ENCODE measurements around the gene UGT1A5. TPM values are rescaled to one million over a fixed set of nuclear protein-coding genes. Genes with fewer than 3 reads are reported as not detected.
A peak's percentile ranks its signal among the peaks of the same experiment; 100 is the strongest.

The UGT1A5 gene
- total and polyA plus RNA-seq, 2 of the 8 experiments (the other 6 are each of a cell fraction or from before 2014, with no cell fraction given), result not detected

DNA sequence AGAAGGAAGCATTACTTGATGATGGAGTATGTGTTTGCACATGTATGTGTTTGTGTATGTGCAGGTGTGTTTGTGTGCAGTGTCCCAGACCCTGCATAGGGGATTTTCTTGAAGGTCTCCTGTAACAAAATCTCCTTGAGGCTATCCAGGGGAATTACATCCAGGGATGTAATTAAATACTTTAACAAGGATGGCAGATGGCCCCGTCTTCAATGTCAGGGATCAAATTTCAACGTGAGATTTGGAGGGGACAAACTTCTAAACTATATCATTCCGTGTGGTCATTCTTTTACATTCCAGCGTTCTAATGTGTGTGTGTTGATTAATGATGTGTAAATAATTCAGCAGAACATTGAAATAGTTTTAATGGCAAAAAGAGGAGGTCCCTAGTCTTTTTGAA, 37.7 kb upstream of the UGT1A5 start:
- H3K27ac ChIP-seq (ENCODE audit: low read depth, low read length), result no peak overlapping the region
- H2BK5ac ChIP-seq (ENCODE audit: low read depth, low read length), result no peak overlapping the region
- no peak overlapping the region for H3K4ac ChIP-seq (replicated peaks; ENCODE audit: insufficient read length, low read depth, low read length)
- POLR2A ChIA-PET (ENCODE audit: partially characterized antibody), result no interaction called here
- H2AFZ ChIP-seq (ENCODE audit: low read length), result no peak overlapping the region
- H4K20me1 ChIP-seq (replicated peaks in 1 of 2; ENCODE audit: control insufficient read depth in 1 of 2, insufficient read depth in 2 of 2, low read length in 2 of 2), result no peaks in the 10 kb centered on the region
- H3K79me2 ChIP-seq (ENCODE audit: control insufficient read depth in 1 of 2, insufficient read depth in 2 of 2, low read length in 2 of 2), result no peaks in the 10 kb centered on the region
- H3K14ac ChIP-seq (ENCODE audit: insufficient read length), result no peak overlapping the region
- no peaks in the 10 kb centered on the region for H3K23me2 ChIP-seq (ENCODE audit: low read depth, low read length)
- H4K5ac ChIP-seq (ENCODE audit: insufficient read length, low read depth, low read length), result no peak overlapping the region
- no peak overlapping the region for H3K56ac ChIP-seq (replicated peaks; ENCODE audit: insufficient read length, low read depth, low read length)
- DNase-seq (ENCODE audit: low read depth in 1 of 2, low spot score in 2 of 2) (no peak), FAIRE-seq (no peak)
- CTCF ChIA-PET (ENCODE audit: partially characterized antibody), result no interaction called here
- H2BK120ac ChIP-seq (replicated peaks; ENCODE audit: low read depth, low read length), result no peak overlapping the region
- H3K9me3 ChIP-seq (ENCODE audit: insufficient read depth in 2 of 2, low read depth in 1 of 2, low read length in 1 of 2), result no peaks in the 10 kb centered on the region
- 60% methylated on average over 4 of the region's 4 CpGs; no CpG with 5 or more reads in 1 of the 2 experiments for WGBS, 2 experiments (ENCODE audit: extremely low coverage in 1 of 2, insufficient coverage in 1 of 2, insufficient read length in 1 of 2, insufficient replicate concordance in 2 of 2, low coverage in 1 of 2, low lambda C conversion rate in 2 of 2, missing lambda C conversion rate in 1 of 2)
- H3K4me2 ChIP-seq (ENCODE audit: insufficient read depth in 1 of 2, low read depth in 2 of 2, low read length in 2 of 2), result no peak overlapping the region
- H2AK5ac ChIP-seq (ENCODE audit: low read depth, low read length), result no peak overlapping the region
- H3K18ac ChIP-seq (ENCODE audit: extremely low read depth, low read length), result no peak overlapping the region
- no peak overlapping the region for H4K91ac ChIP-seq (replicated peaks; ENCODE audit: insufficient read length, low read length)
- no peak overlapping the region for H3K9ac ChIP-seq (replicated peaks in 1 of 4; ENCODE audit: extremely low read depth in 1 of 4, low read depth in 3 of 4, low read length in 3 of 4)
- no peak overlapping the region for H4K8ac ChIP-seq (ENCODE audit: extremely low read depth, insufficient read depth, low read length)
- no peak overlapping the region for H3K23ac ChIP-seq (ENCODE audit: insufficient read length)
- H3K4me1 ChIP-seq (replicated peaks in 1 of 4; ENCODE audit: control insufficient read depth in 3 of 4, insufficient read depth in 4 of 4, low read length in 3 of 4), result no peaks in the 10 kb centered on the region; a peak in 1 of 7 replicates
- H2BK20ac ChIP-seq (ENCODE audit: low read length), result no peak overlapping the region
- no peaks in the 10 kb centered on the region for H3K36me3 ChIP-seq (ENCODE audit: control insufficient read depth in 2 of 4, insufficient read depth in 4 of 4, low read length in 3 of 4)
- no peaks in the 10 kb centered on the region for H3K27me3 ChIP-seq (replicated peaks in 1 of 4; ENCODE audit: control insufficient read depth in 3 of 4, extremely low read depth in 1 of 4, insufficient read depth in 3 of 4, low read length in 3 of 4)
- TF ChIP-seq RAD21 (IDR thresholded peaks at IDR 0.05 in 1 of 2, conservative IDR thresholded peaks at IDR 0.05 in 1 of 2; ENCODE audit: low read depth in 2 of 2, low read length in 2 of 2), result 0 out of 4 replicates have a peak, but pooled peaks of 1 of the 2 experiments have one; percentile 2
- TF ChIP-seq, protein P1, sequence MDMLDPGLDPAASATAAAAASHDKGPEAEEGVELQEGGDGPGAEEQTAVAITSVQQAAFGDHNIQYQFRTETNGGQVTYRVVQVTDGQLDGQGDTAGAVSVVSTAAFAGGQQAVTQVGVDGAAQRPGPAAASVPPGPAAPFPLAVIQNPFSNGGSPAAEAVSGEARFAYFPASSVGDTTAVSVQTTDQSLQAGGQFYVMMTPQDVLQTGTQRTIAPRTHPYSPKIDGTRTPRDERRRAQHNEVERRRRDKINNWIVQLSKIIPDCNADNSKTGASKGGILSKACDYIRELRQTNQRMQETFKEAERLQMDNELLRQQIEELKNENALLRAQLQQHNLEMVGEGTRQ (IDR thresholded peaks at IDR 0.05; ENCODE audit: low read length), result no peak
- H2BK12ac ChIP-seq (ENCODE audit: low read depth, low read length), result no peak overlapping the region
- H3K79me1 ChIP-seq (ENCODE audit: low read depth, low read length), result no peaks in the 10 kb centered on the region
- no peak overlapping the region for H3K4me3 ChIP-seq (ENCODE audit: extremely low read depth in 1 of 4, insufficient read depth in 2 of 4, low read depth in 3 of 4, low read length in 4 of 4)
- H2BK15ac ChIP-seq (ENCODE audit: low read length), result no peak overlapping the region

Measured in H1 (cell line).